Mesenchymal stem cell (in vitro differentiated cells and primary cell): ENCODE data around the gene C1orf116.

Experiments
- DNase-seq: peaks from one replicate; pipeline ENCODE4 v3.0.0-alpha.2; 2013
- H2AFZ ChIP-seq: one replicate; pipeline ENCODE4 v1.6.1; 2013; ENCODE audit warnings: low read depth, mild to moderate bottlenecking, control low read depth, inconsistent platforms, low read length, moderate library complexity
- H2AK5ac ChIP-seq: 2 replicates; pipeline ENCODE4 v1.6.1; 2013; ENCODE audit warnings: low read length, moderate library complexity, mild to moderate bottlenecking, inconsistent platforms; ENCODE audit not compliant: severe bottlenecking
- H2BK120ac ChIP-seq: one replicate; pipeline ENCODE4 v1.6.1; 2013; ENCODE audit warnings: low read depth, mild to moderate bottlenecking, inconsistent platforms, low read length, moderate library complexity
- H2BK12ac ChIP-seq, 2 experiments: one replicate each; pipeline ENCODE4 v1.6.1; 2013; ENCODE audit warnings: inconsistent platforms in 2 of 2, low read length in 2 of 2, mild to moderate bottlenecking in 2 of 2, moderate library complexity in 2 of 2, control low read depth in 1 of 2
- H2BK15ac ChIP-seq: one replicate; pipeline ENCODE4 v1.6.1; 2013; ENCODE audit warnings: mild to moderate bottlenecking, low read depth, inconsistent platforms; ENCODE audit not compliant: poor library complexity, severe bottlenecking
- H2BK5ac ChIP-seq: 2 replicates; pipeline ENCODE4 v1.6.1; 2013; ENCODE audit warnings: low read depth, mild to moderate bottlenecking, low read length, control low read depth, inconsistent platforms; ENCODE audit not compliant: poor library complexity, severe bottlenecking
- H3K14ac ChIP-seq, 2 experiments: one replicate each; pipeline ENCODE4 v1.6.1; 2013; ENCODE audit warnings: inconsistent platforms in 2 of 2, low read length in 2 of 2, control low read depth in 1 of 2, mild to moderate bottlenecking in 1 of 2, moderate library complexity in 1 of 2
- H3K18ac ChIP-seq, 2 experiments: one replicate each; pipeline ENCODE4 v1.6.1; 2013; ENCODE audit warnings: inconsistent platforms in 2 of 2, low read length in 2 of 2, control low read depth in 1 of 2, low read depth in 1 of 2, mild to moderate bottlenecking in 1 of 2
- H3K23ac ChIP-seq, 2 experiments: one replicate each; pipeline ENCODE4 v1.6.1; 2013; ENCODE audit warnings: inconsistent platforms in 2 of 2, low read length in 2 of 2, mild to moderate bottlenecking in 2 of 2, moderate library complexity in 2 of 2, control low read depth in 1 of 2
- H3K27ac ChIP-seq: 2 replicates; pipeline ENCODE4 v1.5.1; 2013; ENCODE audit warnings: mild to moderate bottlenecking, moderate library complexity, low read length, control low read depth, inconsistent platforms; ENCODE audit not compliant: poor library complexity, severe bottlenecking
- H3K27me3 ChIP-seq, 2 experiments: 2 replicates each; pipeline versions ENCODE4 v1.6.1 to v1.7.0; 2013; ENCODE audit warnings: low read length in 2 of 2, mild to moderate bottlenecking in 2 of 2, moderate library complexity in 2 of 2, control low read depth in 1 of 2, inconsistent platforms in 1 of 2; ENCODE audit not compliant: control insufficient read depth in 1 of 2, insufficient read depth in 1 of 2
- H3K36me3 ChIP-seq, 2 experiments: 2 replicates each; pipeline versions ENCODE4 v1.6.1 to v1.7.0; 2013; ENCODE audit warnings: low read length in 2 of 2, control low read depth in 1 of 2, inconsistent platforms in 1 of 2, low read depth in 1 of 2, mild to moderate bottlenecking in 1 of 2; ENCODE audit not compliant: insufficient read depth in 2 of 2, control insufficient read depth in 1 of 2
- H3K4ac ChIP-seq, 2 experiments: one replicate each; pipeline ENCODE4 v1.6.1; 2013; ENCODE audit warnings: inconsistent platforms in 2 of 2, low read length in 2 of 2, mild to moderate bottlenecking in 2 of 2, moderate library complexity in 2 of 2, control low read depth in 1 of 2, low read depth in 1 of 2
- H3K4me1 ChIP-seq: 2 replicates; pipeline ENCODE4 v1.6.1; 2013; ENCODE audit warnings: low read depth, low read length, control low read depth; ENCODE audit not compliant: control insufficient read depth, insufficient read depth
- H3K4me2 ChIP-seq: 2 replicates; pipeline ENCODE4 v1.6.1; 2013; ENCODE audit warnings: low read length, mild to moderate bottlenecking, inconsistent platforms; ENCODE audit not compliant: poor library complexity, severe bottlenecking
- H3K4me3 ChIP-seq, 2 experiments: 2 replicates each; pipeline versions ENCODE4 v1.5.1 to v1.7.0; 2013; ENCODE audit warnings: low read length in 2 of 2, mild to moderate bottlenecking in 2 of 2, control low read depth in 1 of 2, low read depth in 1 of 2; ENCODE audit not compliant: insufficient read depth in 1 of 2
- H3K79me1 ChIP-seq: replicated peaks from 2 replicates; pipeline ENCODE4 v1.6.1; 2013; ENCODE audit warnings: mild to moderate bottlenecking, control low read depth, low read length, inconsistent platforms; ENCODE audit not compliant: poor library complexity, severe bottlenecking
- H3K9ac ChIP-seq: 2 replicates; pipeline ENCODE4 v1.7.0; 2013; ENCODE audit warnings: mild to moderate bottlenecking, low read length, moderate library complexity
- H3K9me3 ChIP-seq: 2 replicates; pipeline ENCODE4 v1.7.0; 2013; ENCODE audit warnings: mild to moderate bottlenecking, low read length; ENCODE audit not compliant: control insufficient read depth
- H4K8ac ChIP-seq: one replicate; pipeline ENCODE4 v1.6.1; 2013; ENCODE audit warnings: inconsistent platforms, mild to moderate bottlenecking, low read length, moderate library complexity
- H4K91ac ChIP-seq: one replicate; pipeline ENCODE4 v1.6.1; 2013; ENCODE audit warnings: mild to moderate bottlenecking, low read length, inconsistent platforms
- WGBS: methylation state at CpG from one replicate; pipeline ENCODE4 v1.1.7; 2013; ENCODE audit warnings: mixed read lengths; 5-methylcytosine and 5-hydroxymethylcytosine counted together

Gene C1orf116

DNA sequence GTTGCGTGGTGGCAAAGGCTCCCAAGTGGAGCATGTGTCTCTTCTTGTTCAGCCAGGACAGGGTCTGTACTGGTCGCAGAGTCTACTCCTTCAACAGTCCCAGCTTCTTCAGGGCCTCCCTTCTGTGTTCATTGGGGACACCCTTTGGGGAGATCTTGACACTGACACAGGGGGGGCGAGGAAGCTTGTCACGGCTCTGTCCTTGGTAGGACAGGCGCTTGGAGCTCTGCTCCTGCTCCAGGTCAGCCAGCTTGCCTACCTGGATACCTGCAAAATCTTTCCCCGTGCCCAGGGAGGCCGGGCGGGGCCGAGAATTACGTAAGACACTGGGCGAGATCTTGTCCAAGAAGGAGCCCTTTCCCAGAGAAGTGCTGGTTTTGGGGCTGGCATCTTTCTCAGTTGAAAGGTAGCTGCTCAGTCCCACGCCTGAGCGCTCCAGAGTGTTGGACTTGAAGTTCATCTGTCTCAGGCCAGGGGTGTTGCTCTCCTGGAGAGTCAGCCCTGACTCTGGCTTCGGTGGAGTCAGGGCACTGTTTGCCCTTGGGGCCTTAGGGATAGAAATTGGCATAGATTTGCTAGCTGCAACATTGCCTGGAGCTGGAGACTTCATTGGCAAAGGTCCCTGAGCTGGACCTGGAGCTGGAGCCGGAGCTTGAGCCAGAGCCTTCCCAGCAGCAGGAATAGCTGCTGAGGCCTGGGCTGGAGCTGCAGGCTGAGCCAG, 10.5 kb downstream of the C1orf116 start:
- Histone ChIP-seq H3K9me3 (no peaks in the 10 kb centered on the region), H2BK120ac (no peak overlapping the region), H2AK5ac (no peak overlapping the region), H3K36me3 (no peaks in the 10 kb centered on the region), H3K9ac (no peak overlapping the region), H3K18ac (no peak overlapping the region), H3K79me1 (no peaks in the 10 kb centered on the region), H2BK12ac (no peak overlapping the region), H3K14ac (no peak overlapping the region), H3K27me3 (no peaks in the 10 kb centered on the region), H3K4ac (no peak overlapping the region), H2BK5ac (no peak overlapping the region), H2BK15ac (no peak overlapping the region), H3K27ac (no peak overlapping the region), H3K23ac (no peak overlapping the region), H4K8ac (no peak overlapping the region), H4K91ac (no peak overlapping the region), H3K4me2 (no peak overlapping the region), H3K4me1 (peaks cover 15% of the 10 kb centered on the region), H2AFZ (no peak overlapping the region), H3K4me3 (no peak overlapping the region)
- DNase-seq = no peak
- 94% methylated on average over 15 of the region's 15 CpGs for WGBS

- no peak overlapping the region for H3K4ac ChIP-seq
- DNase-seq = no peak
- no peak overlapping the region for H2AFZ ChIP-seq
- H3K36me3 ChIP-seq = no peaks in the 10 kb centered on the region
- no peak overlapping the region for H2BK5ac ChIP-seq
- no peak overlapping the region for H3K9ac ChIP-seq
- no peak overlapping the region for H3K23ac ChIP-seq
- H2BK120ac ChIP-seq = no peak overlapping the region
- no peaks in the 10 kb centered on the region for H3K9me3 ChIP-seq
- no peak overlapping the region for H3K14ac ChIP-seq
- no peaks in the 10 kb centered on the region for H3K79me1 ChIP-seq
- no peaks in the 10 kb centered on the region for H3K27me3 ChIP-seq
- no peak overlapping the region for H3K18ac ChIP-seq
- H3K4me3 ChIP-seq = no peak overlapping the region
- no peak overlapping the region for H2BK12ac ChIP-seq
- 61% methylated on average over 8 of the region's 8 CpGs for WGBS
- H3K27ac ChIP-seq = no peak overlapping the region
- H4K91ac ChIP-seq = no peak overlapping the region
- H2AK5ac ChIP-seq = no peak overlapping the region
- no peak overlapping the region for H3K4me2 ChIP-seq
- no peak overlapping the region for H4K8ac ChIP-seq
- H3K4me1 ChIP-seq = peaks cover 15% of the 10 kb centered on the region
- no peak overlapping the region for H2BK15ac ChIP-seq
Observed at GRCh38 chr1:207021139-207021861, 11.3 kb downstream of the C1orf116 start.

DNA sequence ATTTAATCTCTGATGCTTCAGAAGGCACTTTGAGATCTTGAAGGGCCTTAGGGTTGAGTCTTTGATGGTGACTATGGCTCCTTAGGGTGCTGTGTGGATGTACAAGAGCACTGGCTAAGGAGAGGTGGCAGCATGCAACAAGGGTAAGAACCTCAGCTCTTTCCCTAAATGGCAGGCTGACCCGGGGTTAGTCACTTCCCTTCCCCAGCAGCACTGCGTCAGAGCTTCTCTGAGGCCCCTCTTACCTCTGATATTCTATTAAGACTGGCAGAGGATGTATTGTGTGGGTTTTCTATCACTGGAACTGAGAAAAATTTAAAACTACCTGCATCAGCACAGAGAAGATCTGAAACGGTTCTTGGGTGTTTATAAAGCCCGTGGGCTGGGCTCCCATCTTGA, 11.8 kb downstream of the C1orf116 start:
- H2BK120ac ChIP-seq = no peak overlapping the region
- H2BK12ac ChIP-seq = no peak overlapping the region
- no peak overlapping the region for H2BK5ac ChIP-seq
- H3K4me2 ChIP-seq = no peak overlapping the region
- no peak overlapping the region for H3K14ac ChIP-seq
- H3K27me3 ChIP-seq = no peaks in the 10 kb centered on the region
- no peaks in the 10 kb centered on the region for H3K36me3 ChIP-seq
- H2AFZ ChIP-seq = no peak overlapping the region
- no peak overlapping the region for H3K4ac ChIP-seq
- no peak overlapping the region for H3K18ac ChIP-seq
- H2AK5ac ChIP-seq = no peak overlapping the region
- no peaks in the 10 kb centered on the region for H3K9me3 ChIP-seq
- H3K23ac ChIP-seq = no peak overlapping the region
- no peak overlapping the region for H4K91ac ChIP-seq
- no peak overlapping the region for H3K9ac ChIP-seq
- no peak overlapping the region for H3K27ac ChIP-seq
- no peak overlapping the region for H4K8ac ChIP-seq
- H2BK15ac ChIP-seq = no peak overlapping the region
- 68% methylated on average over 2 of the region's 4 CpGs for WGBS
- no peak overlapping the region for H3K4me3 ChIP-seq
- no peak for DNase-seq
- H3K79me1 ChIP-seq = no peaks in the 10 kb centered on the region
- H3K4me1 ChIP-seq = peaks cover 15% of the 10 kb centered on the region

- over 99% methylated on average over 7 of the region's 9 CpGs for WGBS
- H4K91ac ChIP-seq = no peak overlapping the region
- H3K18ac ChIP-seq = no peak overlapping the region
- H3K36me3 ChIP-seq = no peaks in the 10 kb centered on the region
- H3K4me1 ChIP-seq = peaks cover 14% of the 10 kb centered on the region
- no peak overlapping the region for H4K8ac ChIP-seq
- H2BK5ac ChIP-seq = no peak overlapping the region
- H3K9me3 ChIP-seq = no peaks in the 10 kb centered on the region
- no peak overlapping the region for H2AFZ ChIP-seq
- H3K4me2 ChIP-seq = no peak overlapping the region
- DNase-seq = no peak
- H3K27ac ChIP-seq = no peak overlapping the region
- no peaks in the 10 kb centered on the region for H3K79me1 ChIP-seq
- no peak overlapping the region for H3K4ac ChIP-seq
- no peak overlapping the region for H3K14ac ChIP-seq
- no peak overlapping the region for H2AK5ac ChIP-seq
- H2BK15ac ChIP-seq = no peak overlapping the region
- H3K27me3 ChIP-seq = no peaks in the 10 kb centered on the region
- no peak overlapping the region for H2BK12ac ChIP-seq
- H3K23ac ChIP-seq = no peak overlapping the region
- H3K9ac ChIP-seq = no peak overlapping the region
- H3K4me3 ChIP-seq = no peak overlapping the region
- no peak overlapping the region for H2BK120ac ChIP-seq
Observed at GRCh38 chr1:207020065-207020708, 12.4 kb downstream of the C1orf116 start.
